DOHH2 (cell line): ENCODE results near the gene TMEM269.
"Not testable (repeated sequence)": the region's sequence is repeated elsewhere in the genome, so short reads cannot be mapped to it uniquely, and the experiment has no call there.

Experiments
- H3F3A ChIP-seq: fragments of 200-600 bp; sonication (generic), shearing (Covaris generic); 2 replicates; pipeline ENCODE4 v1.6.0; 2016; ENCODE audit warnings: antibody characterized with exemption, mild to moderate bottlenecking; ENCODE audit not compliant: control insufficient read depth, insufficient read depth
- H3K27ac ChIP-seq: fragments of 200-600 bp; sonication (generic); 2 replicates; pipeline ENCODE4 v1.5.1; 2014; ENCODE audit warnings: low read depth, mild to moderate bottlenecking, low read length, moderate library complexity
- H3K27me3 ChIP-seq: fragments of 200-600 bp; sonication (generic); 2 replicates; pipeline ENCODE4 v1.6.1; 2014; ENCODE audit warnings: mild to moderate bottlenecking, low read length, mixed read lengths; ENCODE audit not compliant: control insufficient read depth
- H3K36me3 ChIP-seq: fragments of 200-600 bp; sonication (generic); 2 replicates; pipeline ENCODE4 v1.6.1; 2014; ENCODE audit warnings: mild to moderate bottlenecking, low read length, moderate library complexity, mixed read lengths; ENCODE audit not compliant: control insufficient read depth
- H3K4me1 ChIP-seq: fragments of 200-600 bp; sonication (generic); 2 replicates; pipeline ENCODE4 v1.6.1; 2014; ENCODE audit warnings: mild to moderate bottlenecking, low read length, mixed read lengths; ENCODE audit not compliant: control insufficient read depth
- H3K4me2 ChIP-seq: fragments of 200-600 bp; sonication (generic); 2 replicates; pipeline ENCODE4 v1.6.0; 2014; ENCODE audit warnings: mild to moderate bottlenecking, low read length, moderate library complexity
- H3K4me3 ChIP-seq: fragments of 200-600 bp; sonication (generic); 2 replicates; pipeline ENCODE4 v1.5.1; 2014; ENCODE audit warnings: mild to moderate bottlenecking, low read length, mixed read lengths
- H3K79me2 ChIP-seq: fragments of 200-600 bp; sonication (generic); 2 replicates; pipeline ENCODE4 v1.6.1; 2014; ENCODE audit warnings: mild to moderate bottlenecking, low read length, mixed read lengths; ENCODE audit not compliant: control insufficient read depth
- H3K9me2 ChIP-seq: fragments of 200-600 bp; sonication (generic); replicated peaks from 2 replicates; pipeline ENCODE4 v1.6.1; 2014; ENCODE audit warnings: mild to moderate bottlenecking, low read length, mixed read lengths; ENCODE audit not compliant: control insufficient read depth
- H3K9me3 ChIP-seq: fragments of 200-600 bp; sonication (generic); 2 replicates; pipeline ENCODE4 v1.6.1; 2014; ENCODE audit warnings: antibody characterized with exemption, low read length, mixed read lengths; ENCODE audit not compliant: control insufficient read depth, insufficient read depth
- H4K20me1 ChIP-seq: fragments of 200-600 bp; sonication (generic); 2 replicates; pipeline ENCODE4 v1.6.0; 2014; ENCODE audit warnings: low read depth, mild to moderate bottlenecking, antibody characterized with exemption, low read length, moderate library complexity; ENCODE audit not compliant: control insufficient read depth, insufficient read depth
- EZH2phosphoT487 ChIP-seq: fragments of 200-600 bp; sonication (generic); IDR thresholded peaks from 2 replicates; pipeline ENCODE4 v1.6.1; 2017; ENCODE audit warnings: borderline replicate concordance, mild to moderate bottlenecking, antibody characterized with exemption, low read length, moderate library complexity, mixed read lengths
- TF ChIP-seq, protein P1 (sequence below): fragments of 200-600 bp; sonication (generic); IDR thresholded peaks from one replicate; pipeline ENCODE4 v1.5.1; 2014; ENCODE audit warnings: antibody characterized with exemption, mild to moderate bottlenecking, low read depth, low read length; ENCODE audit not compliant: poor library complexity, severe bottlenecking

TMEM269 gene

DNA sequence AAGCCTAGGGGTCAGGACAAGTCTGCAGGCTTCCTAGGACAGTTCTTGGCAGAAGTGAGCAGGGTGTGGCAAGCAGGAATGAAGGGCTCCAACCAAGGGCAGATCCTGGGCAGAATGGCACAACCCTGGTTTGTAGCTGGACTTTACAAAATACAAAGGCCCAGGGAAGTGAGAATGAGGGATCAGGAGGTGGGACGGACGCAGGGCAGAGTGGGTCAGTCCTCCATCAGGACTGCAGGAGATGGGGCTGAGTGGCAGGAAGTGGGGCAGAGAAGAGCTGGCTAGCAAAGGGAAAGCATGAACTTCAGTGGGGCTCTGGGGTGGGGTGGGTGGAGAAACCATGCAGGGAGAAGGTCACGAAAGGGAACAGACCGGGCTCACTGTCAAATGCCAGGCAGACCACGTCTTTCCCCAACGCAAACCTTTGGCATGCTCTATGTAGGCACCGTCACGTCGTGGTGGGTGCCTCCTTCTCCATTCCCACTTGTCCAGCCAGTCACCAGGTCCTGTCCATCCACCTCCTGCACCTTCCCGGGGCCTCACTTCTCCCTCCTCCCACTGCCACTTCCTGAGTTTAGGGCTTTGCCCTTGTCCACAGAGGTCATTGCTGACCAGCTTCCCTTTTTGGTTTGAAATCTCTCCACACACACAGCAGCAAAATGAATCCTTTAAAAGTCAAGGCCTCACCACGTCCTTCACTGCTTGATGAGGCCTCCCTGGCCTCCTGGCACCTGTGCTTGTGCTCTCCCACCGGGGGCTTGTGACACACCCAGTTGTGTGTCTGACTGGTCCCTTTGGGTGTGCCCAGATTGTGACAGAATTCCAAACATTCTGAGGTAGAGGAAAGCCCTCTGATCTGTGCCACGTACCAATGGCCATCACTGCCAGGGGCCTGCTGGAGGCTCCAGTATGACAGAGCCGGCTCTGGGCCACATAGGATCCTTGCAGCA, 36.1 kb upstream of the TMEM269 start:
- H3K4me3 ChIP-seq: no peak overlapping the region
- no peaks in the 10 kb centered on the region for H3K9me2 ChIP-seq
- H4K20me1 ChIP-seq: 0 out of 2 replicates have a peak, but pooled peaks cover 5% of the 10 kb centered on the region
- no peaks in the 10 kb centered on the region for H3K4me1 ChIP-seq
- H3K36me3 ChIP-seq: peaks cover 50% of the 10 kb centered on the region
- no peaks in the 10 kb centered on the region for H3F3A ChIP-seq
- no peak overlapping the region for H3K4me2 ChIP-seq
- H3K27me3 ChIP-seq: no peaks in the 10 kb centered on the region
- H3K27ac ChIP-seq: no peak overlapping the region
- no peaks in the 10 kb centered on the region for H3K9me3 ChIP-seq
- no peaks in the 10 kb centered on the region for H3K79me2 ChIP-seq
- no peak for TF ChIP-seq EZH2phosphoT487
- TF ChIP-seq, protein P1, sequence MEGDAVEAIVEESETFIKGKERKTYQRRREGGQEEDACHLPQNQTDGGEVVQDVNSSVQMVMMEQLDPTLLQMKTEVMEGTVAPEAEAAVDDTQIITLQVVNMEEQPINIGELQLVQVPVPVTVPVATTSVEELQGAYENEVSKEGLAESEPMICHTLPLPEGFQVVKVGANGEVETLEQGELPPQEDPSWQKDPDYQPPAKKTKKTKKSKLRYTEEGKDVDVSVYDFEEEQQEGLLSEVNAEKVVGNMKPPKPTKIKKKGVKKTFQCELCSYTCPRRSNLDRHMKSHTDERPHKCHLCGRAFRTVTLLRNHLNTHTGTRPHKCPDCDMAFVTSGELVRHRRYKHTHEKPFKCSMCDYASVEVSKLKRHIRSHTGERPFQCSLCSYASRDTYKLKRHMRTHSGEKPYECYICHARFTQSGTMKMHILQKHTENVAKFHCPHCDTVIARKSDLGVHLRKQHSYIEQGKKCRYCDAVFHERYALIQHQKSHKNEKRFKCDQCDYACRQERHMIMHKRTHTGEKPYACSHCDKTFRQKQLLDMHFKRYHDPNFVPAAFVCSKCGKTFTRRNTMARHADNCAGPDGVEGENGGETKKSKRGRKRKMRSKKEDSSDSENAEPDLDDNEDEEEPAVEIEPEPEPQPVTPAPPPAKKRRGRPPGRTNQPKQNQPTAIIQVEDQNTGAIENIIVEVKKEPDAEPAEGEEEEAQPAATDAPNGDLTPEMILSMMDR: no peak

DNA sequence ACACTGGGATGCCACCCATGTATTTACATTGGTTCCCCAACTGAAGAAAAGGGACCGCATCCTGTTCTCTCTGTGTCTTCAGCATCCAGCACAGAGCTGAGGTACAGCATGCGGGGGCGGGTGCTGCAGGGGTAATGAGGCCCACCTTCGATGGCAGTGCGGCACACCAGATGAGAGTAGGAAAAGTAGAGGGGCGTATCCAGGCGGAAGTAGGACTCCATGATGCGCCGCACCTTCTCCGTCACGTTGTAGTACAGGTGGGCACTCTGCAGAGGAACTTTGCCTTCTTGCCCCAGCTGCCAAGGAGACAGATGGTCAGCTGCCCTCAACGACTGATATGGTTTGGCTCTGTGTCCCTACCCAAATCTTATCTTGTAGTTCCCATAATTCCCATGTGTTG, 34.8 kb upstream of the TMEM269 start:
- no peaks in the 10 kb centered on the region for H3K27me3 ChIP-seq
- H3K9me2 ChIP-seq: no peaks in the 10 kb centered on the region
- H3K27ac ChIP-seq: no peak overlapping the region
- TF ChIP-seq, protein P1: no peak
- no peak for TF ChIP-seq EZH2phosphoT487
- no peaks in the 10 kb centered on the region for H3K79me2 ChIP-seq
- H4K20me1 ChIP-seq: 0 out of 2 replicates have a peak, but pooled peaks cover 3% of the 10 kb centered on the region
- no peaks in the 10 kb centered on the region for H3F3A ChIP-seq
- peaks cover 59% of the 10 kb centered on the region for H3K36me3 ChIP-seq
- H3K4me3 ChIP-seq: no peak overlapping the region
- no peaks in the 10 kb centered on the region for H3K9me3 ChIP-seq
- H3K4me1 ChIP-seq: no peaks in the 10 kb centered on the region
- no peak overlapping the region for H3K4me2 ChIP-seq

DNA sequence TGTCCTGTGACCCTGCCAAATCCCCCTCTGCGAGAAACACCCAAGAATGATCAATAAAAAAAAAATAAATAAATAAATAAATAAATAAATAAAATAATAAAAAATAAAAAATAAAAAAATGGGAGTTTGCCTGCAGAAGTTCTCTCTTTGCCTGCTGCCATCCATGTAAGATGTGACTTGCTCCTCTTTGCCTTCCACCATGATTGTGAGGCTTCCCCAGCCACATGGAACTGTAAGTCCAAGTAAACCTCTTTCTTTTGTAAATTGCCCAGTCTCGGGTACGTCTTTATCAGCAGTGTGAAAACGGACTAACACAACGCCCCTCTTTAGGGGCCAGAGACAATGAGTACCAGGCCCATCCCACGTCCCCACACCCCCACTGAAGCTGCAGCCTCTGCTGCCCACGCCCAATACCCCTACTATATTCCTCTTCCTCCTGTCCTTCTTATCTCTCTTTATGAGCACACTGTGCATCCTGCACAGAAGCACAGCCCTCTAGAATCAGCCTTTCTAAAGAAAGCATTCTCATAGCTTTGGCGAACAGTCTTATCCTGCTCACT, 33.2 kb upstream of the TMEM269 start:
- H3K27ac ChIP-seq, H3K4me3 ChIP-seq, H3K79me2 ChIP-seq, H3K27me3 ChIP-seq, H3F3A ChIP-seq, H4K20me1 ChIP-seq, H3K9me2 ChIP-seq, H3K4me1 ChIP-seq, H3K9me3 ChIP-seq, H3K4me2 ChIP-seq: not testable (repeated sequence)
- H3K36me3 ChIP-seq: peaks cover 64% of the 10 kb centered on the region

DNA sequence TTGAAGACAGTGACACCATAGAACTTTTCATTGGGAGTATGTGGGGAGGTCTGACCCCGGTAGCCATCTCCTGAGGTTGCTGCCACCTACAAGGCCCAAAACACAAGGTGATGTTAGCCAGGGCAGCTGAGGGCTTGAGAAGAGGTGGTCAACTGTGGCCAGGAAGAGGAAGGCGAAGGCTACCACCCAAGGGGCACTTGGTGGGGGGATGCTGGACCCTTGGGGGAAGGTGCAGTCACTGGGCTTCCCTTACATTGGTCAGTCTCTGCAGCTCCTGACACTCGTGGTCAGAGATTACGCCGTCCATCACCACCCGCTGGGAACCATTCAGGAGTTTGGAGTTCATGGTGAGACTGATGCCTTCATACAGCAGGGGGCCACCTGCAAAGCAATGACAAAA, 32.5 kb upstream of the TMEM269 start:
- H3K4me1 ChIP-seq: no peaks in the 10 kb centered on the region
- no peak overlapping the region for H3K4me3 ChIP-seq
- no peaks in the 10 kb centered on the region for H3K79me2 ChIP-seq
- H3K27me3 ChIP-seq: no peaks in the 10 kb centered on the region
- peaks cover 64% of the 10 kb centered on the region for H3K36me3 ChIP-seq
- H3K9me2 ChIP-seq: no peaks in the 10 kb centered on the region
- H3K27ac ChIP-seq: no peak overlapping the region
- no peaks in the 10 kb centered on the region for H3K9me3 ChIP-seq
- H3F3A ChIP-seq: no peaks in the 10 kb centered on the region
- H3K4me2 ChIP-seq: no peak overlapping the region
- no peaks in the 10 kb centered on the region for H4K20me1 ChIP-seq
- TF ChIP-seq, protein P1: no peak
- TF ChIP-seq EZH2phosphoT487: no peak
